Tibial nerve (tissue), 4 donors: Measurements from ENCODE around the gene CNDP1. TPM values are rescaled to one million over a fixed set of nuclear protein-coding genes. Genes with fewer than 3 reads are reported as not detected.

Experiments
- DNase-seq, 2 donors: peaks; one replicate each; pipeline ENCODE4 v3.0.0-alpha.2; 2019; ENCODE audit warnings: low spot score in 2 of 2
- H3K27ac ChIP-seq, 4 donors: fragments of 200-600 bp; sonication (generic) in 3 of 4; one replicate each; pipeline ENCODE4 v1.5.1; 2017 to 2019; ENCODE audit warnings: mild to moderate bottlenecking in 1 of 4
- H3K27me3 ChIP-seq, 2 donors: fragments of 200-600 bp; sonication (generic) in 1 of 2; one replicate each; pipeline versions ENCODE4 v1.5.1 to v1.6.0; 2017 to 2019
- H3K36me3 ChIP-seq, 3 donors: fragments of 200-600 bp; sonication (generic); one replicate each; pipeline ENCODE4 v1.5.1; 2018 to 2019
- H3K4me1 ChIP-seq, 4 donors: fragments of 200-600 bp; sonication (generic) in 3 of 4; one replicate each; pipeline ENCODE4 v1.5.1; 2017 to 2019
- H3K4me3 ChIP-seq, 4 donors: fragments of 200-600 bp; sonication (generic) in 3 of 4; one replicate each; pipeline ENCODE4 v1.5.1; 2017 to 2019; ENCODE audit warnings: mild to moderate bottlenecking in 1 of 4, moderate library complexity in 1 of 4
- H3K9me3 ChIP-seq, 4 donors: fragments of 200-600 bp; sonication (generic) in 3 of 4; one replicate each; pipeline ENCODE4 v1.5.1; 2017 to 2019
- CTCF ChIP-seq, 5 experiments: fragments of 200-600 bp in 3 of 5; fragments of 450-650 bp in 2 of 5; sonication (generic) in 3 of 5; IDR thresholded peaks; one replicate each; pipeline ENCODE4 v1.5.1; 2016 to 2019; ENCODE audit warnings: antibody characterized with exemption in 5 of 5, mild to moderate bottlenecking in 3 of 5, moderate library complexity in 2 of 5
- EP300 ChIP-seq, 2 donors: sonication (generic); formaldehyde crosslinking; IDR thresholded peaks; one replicate each; pipeline ENCODE4 v1.6.1; 2017; ENCODE audit warnings: antibody characterized with exemption in 2 of 2, mild to moderate bottlenecking in 1 of 2
- POLR2A ChIP-seq, 2 donors: fragments of 450-650 bp; IDR thresholded peaks; one replicate each; pipeline ENCODE4 v1.6.1; 2017; ENCODE audit warnings: antibody characterized with exemption in 2 of 2, mild to moderate bottlenecking in 2 of 2, moderate library complexity in 2 of 2
- WGBS, 2 donors: methylation state at CpG; one replicate each; pipeline ENCODE4 v1.1.5; 2018; 5-methylcytosine and 5-hydroxymethylcytosine counted together
- total RNA-seq, 4 donors: library from RNA; depleted of rRNA; stranded (reverse); fragments of >200 nt; gene quantifications; one replicate each; pipeline ENCODE4 v1.1.0, GENCODE V29; 2016

The CNDP1 gene
- total RNA-seq, 4 donors from 2014 or later, result 0.22 to 1.0 TPM; not detected in 2

- no peaks in the 10 kb centered on the region for H3K27me3 ChIP-seq
- WGBS, 2 donors, result 32 to 37% methylated on average over 8 of the region's 8 CpGs
Observed at GRCh38 chr18:74579496-74580065, 45.3 kb downstream of the CNDP1 start.

GRCh38 chr18:74582642-74583041 is 48.3 kb downstream of the CNDP1 start:
- 64 to 69% methylated on average over 6 of the region's 6 CpGs for WGBS, 2 donors
- DNase-seq, result no peak
- H3K27ac ChIP-seq, result no peak overlapping the region
- H3K4me1 ChIP-seq, result no peaks in the 10 kb centered on the region
- H3K27me3 ChIP-seq, result no peaks in the 10 kb centered on the region
- H3K9me3 ChIP-seq, result no peaks in the 10 kb centered on the region
- H3K36me3 ChIP-seq, result no peaks in the 10 kb centered on the region
- no peak for TF ChIP-seq CTCF (IDR thresholded peaks at IDR 0.05)
- no peak for TF ChIP-seq POLR2A (IDR thresholded peaks at IDR 0.05)
- TF ChIP-seq EP300 (IDR thresholded peaks at IDR 0.05), result no peak
- H3K4me3 ChIP-seq, result no peak overlapping the region

More at GRCh38 chr18:74579496-74580065, 45.3 kb downstream of the CNDP1 start:
- H3K4me3 ChIP-seq, result no peak overlapping the region
- no peak overlapping the region for H3K27ac ChIP-seq
- no peaks in the 10 kb centered on the region for H3K36me3 ChIP-seq
- TF ChIP-seq EP300 (IDR thresholded peaks at IDR 0.05) (no peak), CTCF (IDR thresholded peaks at IDR 0.05) (no peak)
- H3K4me1 ChIP-seq, result no peaks in the 10 kb centered on the region
- DNase-seq, result no peak
- no peaks in the 10 kb centered on the region for H3K9me3 ChIP-seq

GRCh38 chr18:74587441-74587840 is 53.1 kb downstream of the CNDP1 start:
- Histone ChIP-seq H3K4me3 (no peak overlapping the region), H3K27me3 (no peaks in the 10 kb centered on the region), H3K27ac (no peak overlapping the region), H3K9me3 (no peaks in the 10 kb centered on the region), H3K36me3 (peaks cover 0 to 9% (median 0%) of the 10 kb centered on the region in 3 donors), H3K4me1 (no peaks in the 10 kb centered on the region)
- TF ChIP-seq EP300 (IDR thresholded peaks at IDR 0.05) (no peak), POLR2A (IDR thresholded peaks at IDR 0.05) (no peak), CTCF (IDR thresholded peaks at IDR 0.05) (no peak)
- DNase-seq, result no peak
- WGBS, 2 donors, result 80 to 87% methylated on average over 8 of the region's 8 CpGs

- Histone ChIP-seq H3K9me3 (no peaks in the 10 kb centered on the region), H3K4me1 (no peaks in the 10 kb centered on the region), H3K27me3 (no peaks in the 10 kb centered on the region), H3K4me3 (no peak overlapping the region), H3K27ac (no peak overlapping the region), H3K36me3 (peaks cover 0 to 23% (median 0%) of the 10 kb centered on the region in 3 donors)
- DNase-seq, result no peak
- TF ChIP-seq EP300 (IDR thresholded peaks at IDR 0.05) (peak in 1 of 2 donors; percentile 32), CTCF (IDR thresholded peaks at IDR 0.05) (no peak)
- 72 to 77% methylated on average over 6 of the region's 6 CpGs for WGBS, 2 donors
Observed at GRCh38 chr18:74589021-74589420, 54.7 kb downstream of the CNDP1 start.

- DNase-seq, result no peak
- TF ChIP-seq POLR2A (IDR thresholded peaks at IDR 0.05) (no peak), CTCF (IDR thresholded peaks at IDR 0.05) (no peak), EP300 (IDR thresholded peaks at IDR 0.05) (no peak)
- 78 to 88% methylated on average over 3 of the region's 3 CpGs for WGBS, 2 donors
- no peak overlapping the region for H3K4me3 ChIP-seq
- H3K36me3 ChIP-seq, result peaks cover 0 to 31% (median 0%) of the 10 kb centered on the region in 3 donors
- no peaks in the 10 kb centered on the region for H3K9me3 ChIP-seq
- no peak overlapping the region for H3K27ac ChIP-seq
- no peaks in the 10 kb centered on the region for H3K27me3 ChIP-seq
- H3K4me1 ChIP-seq, result peaks cover 0 to 3% (median 0%) of the 10 kb centered on the region in 4 donors
Observed at GRCh38 chr18:74589811-74590210, 55.5 kb downstream of the CNDP1 start.
